ENCODE measurements around the gene STIMATE.

The STIMATE gene

GRCh38 chr3:52889901-52890300, 7.4 kb downstream of the STIMATE start:
- DNase-seq (ENCODE audit: low spot score), result no peak
- TF ChIP-seq CTCF (IDR thresholded peaks at IDR 0.05; ENCODE audit: extremely low read depth, missing control alignments), result no peak

- DNase-seq (ENCODE audit: low spot score), result no peak
- no peak for TF ChIP-seq CTCF (IDR thresholded peaks at IDR 0.05; ENCODE audit: extremely low read depth, missing control alignments)
Measured at GRCh38 chr3:52887166-52887565, 10.2 kb downstream of the STIMATE start.

DNA sequence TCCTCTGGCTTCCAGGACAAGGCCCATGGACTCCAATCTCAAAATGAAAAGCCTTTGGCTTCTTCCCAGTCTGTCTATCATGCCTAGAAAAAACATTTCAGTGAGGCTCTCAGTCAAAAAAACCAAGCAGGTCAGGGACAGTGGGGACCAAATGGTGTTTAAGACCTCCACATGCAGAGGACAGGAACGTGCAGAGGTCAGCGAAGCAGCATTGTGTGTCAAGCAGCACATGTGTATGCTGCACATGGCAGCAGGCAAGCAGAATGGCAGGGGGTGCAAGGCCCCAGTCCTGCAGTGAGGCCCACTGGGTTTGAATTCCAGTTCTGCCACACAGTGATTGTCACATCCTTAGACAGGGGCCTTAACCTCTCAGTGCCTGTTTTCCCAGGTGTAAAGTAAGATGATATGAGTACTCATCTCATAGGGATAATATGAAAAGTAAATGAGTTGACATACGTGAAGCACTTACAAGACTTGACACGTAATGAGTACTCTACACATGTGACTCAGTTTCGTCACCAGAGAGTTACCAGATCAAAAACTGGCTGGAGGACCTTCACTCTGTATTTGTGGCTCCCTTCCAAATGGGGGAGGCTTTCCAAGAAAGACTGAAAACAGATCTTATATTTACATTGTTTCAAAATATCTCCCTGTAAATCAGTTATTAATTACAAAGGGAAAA, 11.2 kb downstream of the STIMATE start:
- DNase-seq (ENCODE audit: low spot score), result no peak
- no peak for TF ChIP-seq CTCF (IDR thresholded peaks at IDR 0.05; ENCODE audit: extremely low read depth, missing control alignments)

- no peak for DNase-seq (ENCODE audit: low spot score)
- TF ChIP-seq CTCF (IDR thresholded peaks at IDR 0.05; ENCODE audit: extremely low read depth, missing control alignments), result no peak
Measured at GRCh38 chr3:52882377-52882776, 15.0 kb downstream of the STIMATE start.

- no peak for TF ChIP-seq CTCF (IDR thresholded peaks at IDR 0.05; ENCODE audit: extremely low read depth, missing control alignments)
- no peak for DNase-seq (ENCODE audit: low spot score)
Measured at GRCh38 chr3:52881871-52882270, 15.5 kb downstream of the STIMATE start.

DNA sequence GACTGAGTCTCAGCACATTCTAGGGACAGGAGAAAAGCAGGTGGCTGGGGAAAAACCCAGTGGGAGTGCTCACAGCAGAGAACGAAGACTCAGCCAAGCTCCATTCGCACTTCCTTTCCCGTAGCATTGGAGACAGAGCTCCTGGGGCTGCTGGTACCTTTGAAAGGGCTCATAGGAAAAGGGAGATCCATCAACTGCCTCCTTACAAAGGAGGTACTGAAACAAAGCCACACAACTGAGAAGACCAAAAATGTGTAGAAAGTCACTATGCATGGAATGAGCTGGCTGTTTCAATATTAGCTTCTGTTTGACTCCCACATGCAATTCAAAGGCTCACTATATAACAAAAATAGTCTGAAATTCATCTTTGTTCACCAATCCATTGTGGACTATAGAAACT, 16.9 kb downstream of the STIMATE start:
- peak; percentile 56 for DNase-seq (ENCODE audit: low spot score)
- no peak for TF ChIP-seq CTCF (IDR thresholded peaks at IDR 0.05; ENCODE audit: extremely low read depth, missing control alignments)

GRCh38 chr3:52880047-52880446, 17.3 kb downstream of the STIMATE start:
- no peak for TF ChIP-seq CTCF (IDR thresholded peaks at IDR 0.05; ENCODE audit: extremely low read depth, missing control alignments)
- no peak for DNase-seq (ENCODE audit: low spot score)

All from GM20000 (cell line).